Heart left ventricle (tissue), 16 donors: ENCODE data around the gene PXT1. TPM values are rescaled to one million over a fixed set of nuclear protein-coding genes. Genes with fewer than 3 reads are reported as not detected.

Experiments
- ATAC-seq, 4 donors: fragments of 200-7000 bp; cut with Tn5 transposase; one replicate each; pipeline ENCODE4 v1.9.1; 2020 to 2022; ENCODE audit warnings: moderate library complexity in 4 of 4, mild to moderate bottlenecking in 3 of 4, moderate number of reproducible peaks in 1 of 4
- DNase-seq, 5 donors: peaks; one replicate each; pipeline ENCODE4 v3.0.0-alpha.2; 2020
- H3K27ac ChIP-seq, 12 donors: fragments of 200-600 bp; sonication (generic) in 4 of 12; one replicate each; pipeline versions ENCODE4 v1.5.0 to v1.8.0; 2016 to 2022; ENCODE audit warnings: mild to moderate bottlenecking in 2 of 12
- H3K27me3 ChIP-seq, 9 donors: fragments of 200-600 bp; sonication (generic) in 2 of 9; one replicate each; pipeline versions ENCODE4 v1.5.1 to v1.8.0; 2016 to 2022; ENCODE audit warnings: mild to moderate bottlenecking in 3 of 9
- H3K36me3 ChIP-seq, 9 donors: fragments of 200-600 bp; sonication (generic) in 2 of 9; one replicate each; pipeline versions ENCODE4 v1.5.0 to v1.8.0; 2018 to 2022; ENCODE audit warnings: mild to moderate bottlenecking in 2 of 9
- H3K4me1 ChIP-seq, 12 donors: fragments of 200-600 bp; sonication (generic) in 4 of 12; one replicate each; pipeline versions ENCODE4 v1.5.0 to v1.8.0; 2016 to 2022; ENCODE audit warnings: mild to moderate bottlenecking in 3 of 12
- H3K4me3 ChIP-seq, 12 donors: fragments of 200-600 bp; sonication (generic) in 4 of 12; one replicate each; pipeline versions ENCODE4 v1.5.0 to v1.8.0; 2017 to 2022; ENCODE audit warnings: mild to moderate bottlenecking in 9 of 12, moderate library complexity in 4 of 12
- H3K9me3 ChIP-seq, 12 donors: fragments of 200-600 bp; sonication (generic) in 4 of 12; one replicate each; pipeline versions ENCODE4 v1.5.0 to v1.8.0; 2016 to 2022; ENCODE audit warnings: mild to moderate bottlenecking in 1 of 12
- POLR2A ChIP-seq, 2 donors: fragments of 450-650 bp; IDR thresholded peaks; one replicate each; pipeline ENCODE4 v1.6.1; 2017; ENCODE audit warnings: antibody characterized with exemption in 2 of 2, mild to moderate bottlenecking in 2 of 2, moderate library complexity in 2 of 2
- WGBS, 4 donors: extraction: QIAGEN DNeasy Blood & Tissue Kit in 2 of 4; methylation state at CpG; one replicate each; pipeline versions ENCODE4 v1.1.5 to v1.1.7; 2013 to 2018; 5-methylcytosine and 5-hydroxymethylcytosine counted together
- intact Hi-C, 10 donors: fragments of 100-400 bp; cut with DNase I; formaldehyde crosslinking; loops; one replicate each; pipeline versions ENCODE4 v1.11.1 to v1.14.2; 2022
- polyA plus RNA-seq, 2 donors: library from polyadenylated mRNA; stranded (reverse); fragments of 200-250 nt; gene quantifications; one replicate each; pipeline ENCODE4 v1.2.3, GENCODE V29; 2013
- total RNA-seq, 9 donors: library from RNA; depleted of rRNA in 2 of 9; stranded (reverse); fragments of >200 nt in 2 of 9; fragmentation: NEBNext Ultra II Directional in 3 of 9; extraction: Animal tissue kit (Norgen Biotek cat#: 25700) in 3 of 9; gene quantifications; one replicate each; pipeline versions ENCODE4 v1.1.0 to v1.2.4, GENCODE V29; 2016 to 2023
- TF ChIP-seq, protein P1 (sequence below), 12 donors: fragments of 200-600 bp; sonication (generic) in 4 of 12; IDR thresholded peaks; one replicate each; pipeline versions ENCODE4 v1.5.0 to v1.8.0; 2018 to 2022; ENCODE audit warnings: antibody characterized with exemption in 12 of 12, mild to moderate bottlenecking in 5 of 12
- donor health status: ischemic (EF 13 %, LVEDD 7.1; RV severe dilation, severe dysfunction).
- donor health status: healthy with polysubstance abuse.
- donor health status: DM: no; HTN: yes; CAD: no.
- donor health status: DM: no; HTN: no; CAD: no.
- donor health status: ischemic (EF 25% LVEDD 6.9; RV normal size, moderate dysfunction).
- donor health status: ischemic (EF 25% LVEDD 5.7; RV mildly dilated, moderate dysfunction).
- donor health status: healthy.
- donor health status: DM: yes; HTN: yes; CAD: no.
- donor health status: ischemic (EF 35%, LVEDD 5.7; RV mildly dilated, moderate dysfunction).
- donor health status: nonischemic (EF 11% LVEDD 7.7; RV severe dilation, severe dysfunction).
- donor health status: DM: yes; HTN: yes; CAD: no.
- donor health status: PGD.
- donor health status: ischemic (EF 29% LVEDD 5.4; RV normal size, mild dysfunction).
- donor health status: nonischemic (EF 23%, LVEDD 6.1; RV moderate dilation, normal function).

Gene PXT1
- total and polyA plus RNA-seq, 11 donors: 0.11 to 0.59 (median 0.32) TPM; not detected in 5

DNA sequence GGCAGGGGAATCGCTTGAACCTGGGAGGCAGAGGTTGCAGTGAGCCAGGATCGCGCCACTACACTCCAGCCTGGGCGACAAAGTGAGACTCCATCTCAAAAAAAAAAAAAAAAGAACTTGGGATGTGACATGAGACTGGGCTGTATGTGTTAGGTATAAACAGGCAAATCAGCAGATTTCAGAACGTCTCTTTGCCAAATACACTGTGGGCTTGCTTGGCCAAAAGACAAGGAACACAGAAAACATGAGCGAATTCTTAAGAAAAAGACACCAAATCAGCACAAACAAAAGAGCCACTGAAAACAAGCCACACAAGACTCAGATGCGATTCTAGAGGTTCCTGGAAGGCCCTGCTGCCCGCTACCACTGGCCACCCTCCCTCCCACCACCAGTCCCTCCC is 67.7 kb downstream of the PXT1 start:
- 86 to 89% (median 87%) methylated on average over 8 of the region's 8 CpGs for WGBS, 4 donors
- DNase-seq: no peak
- ATAC-seq: no peak

DNA sequence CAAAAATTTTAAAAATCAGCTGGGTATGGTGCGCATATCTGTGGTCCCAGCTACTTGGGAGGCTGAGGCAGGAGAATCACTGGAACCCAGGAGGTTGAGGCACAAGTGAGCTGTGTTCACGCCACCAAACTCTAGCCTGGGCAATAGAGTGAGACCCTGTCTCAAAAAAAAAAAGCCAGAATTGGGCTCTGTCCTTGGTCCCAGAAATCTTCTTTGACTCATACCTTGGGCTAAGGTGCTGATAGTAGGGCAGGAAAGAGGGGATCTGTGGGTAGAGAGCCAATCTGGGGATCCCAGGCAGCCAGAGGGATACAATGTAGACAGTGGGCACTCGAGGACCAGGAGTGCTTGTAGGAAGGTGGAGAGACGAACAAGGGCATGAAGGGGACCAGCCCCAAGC is 68.5 kb downstream of the PXT1 start:
- H3K27ac ChIP-seq: no peak overlapping the region
- no peak for ATAC-seq
- TF ChIP-seq POLR2A (IDR thresholded peaks at IDR 0.05): no peak
- TF ChIP-seq, protein P1, sequence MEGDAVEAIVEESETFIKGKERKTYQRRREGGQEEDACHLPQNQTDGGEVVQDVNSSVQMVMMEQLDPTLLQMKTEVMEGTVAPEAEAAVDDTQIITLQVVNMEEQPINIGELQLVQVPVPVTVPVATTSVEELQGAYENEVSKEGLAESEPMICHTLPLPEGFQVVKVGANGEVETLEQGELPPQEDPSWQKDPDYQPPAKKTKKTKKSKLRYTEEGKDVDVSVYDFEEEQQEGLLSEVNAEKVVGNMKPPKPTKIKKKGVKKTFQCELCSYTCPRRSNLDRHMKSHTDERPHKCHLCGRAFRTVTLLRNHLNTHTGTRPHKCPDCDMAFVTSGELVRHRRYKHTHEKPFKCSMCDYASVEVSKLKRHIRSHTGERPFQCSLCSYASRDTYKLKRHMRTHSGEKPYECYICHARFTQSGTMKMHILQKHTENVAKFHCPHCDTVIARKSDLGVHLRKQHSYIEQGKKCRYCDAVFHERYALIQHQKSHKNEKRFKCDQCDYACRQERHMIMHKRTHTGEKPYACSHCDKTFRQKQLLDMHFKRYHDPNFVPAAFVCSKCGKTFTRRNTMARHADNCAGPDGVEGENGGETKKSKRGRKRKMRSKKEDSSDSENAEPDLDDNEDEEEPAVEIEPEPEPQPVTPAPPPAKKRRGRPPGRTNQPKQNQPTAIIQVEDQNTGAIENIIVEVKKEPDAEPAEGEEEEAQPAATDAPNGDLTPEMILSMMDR (IDR thresholded peaks at IDR 0.05): no peak
- peaks cover 0 to 56% (median 0%) of the 10 kb centered on the region in 9 donors for H3K36me3 ChIP-seq
- no peak overlapping the region for H3K4me3 ChIP-seq
- H3K4me1 ChIP-seq: no peaks in the 10 kb centered on the region
- WGBS, 4 donors: 92 to 96% (median 92%) methylated on average over 4 of the region's 4 CpGs
- intact Hi-C loops: no loop called here
- H3K27me3 ChIP-seq: no peaks in the 10 kb centered on the region
- DNase-seq: no peak
- H3K9me3 ChIP-seq: no peaks in the 10 kb centered on the region

More for the DNA sequence above, 67.7 kb downstream of the PXT1 start:
- intact Hi-C loops: no loop called here
- Histone ChIP-seq H3K4me3 (no peak overlapping the region), H3K27ac (no peak overlapping the region), H3K36me3 (peaks cover 0 to 51% (median 0%) of the 10 kb centered on the region in 9 donors), H3K4me1 (no peaks in the 10 kb centered on the region), H3K9me3 (no peaks in the 10 kb centered on the region), H3K27me3 (no peaks in the 10 kb centered on the region)
- no peak for TF ChIP-seq POLR2A (IDR thresholded peaks at IDR 0.05)
- TF ChIP-seq, protein P1 (IDR thresholded peaks at IDR 0.05): no peak

DNA sequence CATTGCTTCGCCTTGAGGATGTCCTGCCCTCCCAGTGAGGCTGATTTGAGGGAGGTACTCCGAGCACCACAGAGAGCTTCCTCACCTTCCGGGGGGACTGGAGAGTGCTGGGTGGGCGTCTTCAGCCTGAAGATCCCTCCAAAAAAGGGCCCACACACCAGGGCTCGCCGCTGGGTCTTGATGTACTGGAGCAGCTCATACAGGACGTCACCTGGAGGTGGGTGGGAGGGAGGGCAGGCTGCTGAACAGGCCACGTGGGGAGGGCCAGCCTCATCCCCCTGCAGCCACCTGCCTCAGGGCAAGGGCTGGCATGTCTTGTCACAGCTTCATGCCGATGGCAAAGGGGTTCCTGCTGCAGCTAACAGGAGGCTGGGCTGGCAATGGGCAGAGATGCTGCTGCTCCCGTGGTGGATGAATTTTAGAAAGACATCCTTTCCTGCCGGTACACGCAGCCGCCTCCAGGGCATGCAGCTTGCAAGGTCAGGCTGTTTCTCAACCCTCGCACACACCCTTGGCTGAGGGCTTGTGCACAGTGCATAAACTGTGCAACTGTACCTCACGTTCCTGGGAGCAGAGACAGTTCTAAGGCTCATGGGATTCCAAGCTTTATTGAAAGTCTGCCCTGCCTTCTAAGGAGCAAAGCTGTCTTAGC is 69.2 kb downstream of the PXT1 start:
- no peak overlapping the region for H3K4me3 ChIP-seq
- peaks cover 0 to 58% (median 0%) of the 10 kb centered on the region in 9 donors for H3K36me3 ChIP-seq
- 60 to 72% (median 66%) methylated on average over 11 to 15 of the region's 15 CpGs for WGBS, 4 donors
- H3K27me3 ChIP-seq: no peaks in the 10 kb centered on the region
- no peak overlapping the region for H3K27ac ChIP-seq
- DNase-seq (no peak), ATAC-seq (no peak)
- intact Hi-C loops: no loop called here
- no peaks in the 10 kb centered on the region for H3K4me1 ChIP-seq
- TF ChIP-seq, protein P1 (IDR thresholded peaks at IDR 0.05): no peak
- TF ChIP-seq POLR2A (IDR thresholded peaks at IDR 0.05): no peak
- no peaks in the 10 kb centered on the region for H3K9me3 ChIP-seq

DNA sequence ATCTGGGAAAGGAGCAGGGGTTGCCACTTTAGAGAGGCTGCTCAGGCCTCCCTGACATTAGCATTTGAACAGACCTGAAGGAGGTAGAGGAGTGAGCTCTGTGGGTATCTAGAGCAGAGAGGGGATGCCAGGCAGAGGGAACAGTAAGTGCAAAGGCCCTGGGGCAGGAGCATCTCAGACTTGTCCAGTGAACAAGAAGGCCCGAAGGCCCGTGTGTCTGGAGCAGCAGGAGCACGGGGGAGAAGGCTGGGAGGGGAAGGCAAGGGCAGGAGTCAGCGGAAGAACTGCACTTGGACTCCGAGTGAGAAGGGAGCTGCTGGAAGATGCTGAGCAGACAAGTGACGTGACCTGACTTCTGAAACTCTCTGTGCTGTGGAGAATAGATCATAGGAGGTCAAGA is 70.6 kb downstream of the PXT1 start:
- intact Hi-C loops: no loop called here
- WGBS, 4 donors: 90 to 94% (median 92%) methylated on average over 6 of the region's 6 CpGs
- H3K4me1 ChIP-seq: no peaks in the 10 kb centered on the region
- H3K27ac ChIP-seq: no peak overlapping the region
- ATAC-seq (no peak), DNase-seq (no peak)
- no peaks in the 10 kb centered on the region for H3K9me3 ChIP-seq
- peaks cover 0 to 62% (median 0%) of the 10 kb centered on the region in 9 donors for H3K36me3 ChIP-seq
- H3K27me3 ChIP-seq: no peaks in the 10 kb centered on the region
- TF ChIP-seq POLR2A (IDR thresholded peaks at IDR 0.05): no peak
- TF ChIP-seq, protein P1 (IDR thresholded peaks at IDR 0.05): no peak
- H3K4me3 ChIP-seq: no peak overlapping the region
